K562 (cell line): ENCODE results near the gene PLCD1. TPM values are rescaled to one million over a fixed set of nuclear protein-coding genes. Genes with fewer than 3 reads are reported as not detected.

Source experiments
- CHD1 ChIP-seq: fragments of 200-600 bp; sonication (generic); IDR thresholded peaks from one replicate; pipeline ENCODE4 v1.6.1; 2012; ENCODE audit warnings: mild to moderate bottlenecking, moderate library complexity, low read length, inconsistent platforms
- LEF1 ChIP-seq: fragments of 450-650 bp; IDR thresholded peaks from 2 replicates; pipeline ENCODE4 v1.6.1; 2016; ENCODE audit warnings: mild to moderate bottlenecking
- MAFG ChIP-seq: fragments of 450-650 bp; conservative IDR thresholded peaks from 2 replicates; pipeline ENCODE4 v1.6.1; 2016; ENCODE audit warnings: missing genetic modification characterization, missing compliant biosample characterization
- MYC ChIP-seq, 2 experiments: fragments of 250-450 bp in 1 of 2; sonication (Bioruptor Pico) in 1 of 2; IDR thresholded peaks; 2 replicates each; pipeline versions ENCODE4 v1.5.1 to v1.6.1; 2012 to 2021; ENCODE audit warnings: low read depth in 2 of 2, borderline replicate concordance in 1 of 2, improper control_type of control experiment in 1 of 2, low read length in 1 of 2, mild to moderate bottlenecking in 1 of 2, moderate library complexity in 1 of 2
- NFXL1 ChIP-seq: fragments of 450-650 bp; formaldehyde crosslinking; IDR thresholded peaks from 2 replicates; pipeline ENCODE4 v1.4.0; 2021; ENCODE audit warnings: mild to moderate bottlenecking
- SNAPC5 ChIP-seq: fragments of 250-450 bp; sonication (Bioruptor Pico); IDR thresholded peaks from 2 replicates; pipeline ENCODE4 v1.8.0; 2021; ENCODE audit warnings: moderate library complexity, mild to moderate bottlenecking, inconsistent platforms
- ZBTB9 ChIP-seq: fragments of 450-650 bp; formaldehyde crosslinking; IDR thresholded peaks from 2 replicates; pipeline ENCODE4 v1.4.0; 2020; ENCODE audit warnings: mild to moderate bottlenecking, moderate library complexity
- ZNF764 ChIP-seq: fragments of 250-450 bp; sonication (Bioruptor Pico); IDR thresholded peaks from 2 replicates; pipeline ENCODE4 v1.4.0; 2020; ENCODE audit warnings: low read depth, mild to moderate bottlenecking, moderate library complexity
- polyA plus RNA-seq, 8 experiments: library from polyadenylated mRNA; depleted of rRNA in 4 of 8; stranded (reverse) in 5 of 8; unstranded in 3 of 8; fragments of >200 nt; fragmentation: Nextera tagmentation in 2 of 8; fragmentation: Illumina TruSeq in 1 of 8; extraction: Ambion mirVana in 2 of 8; extraction: Trizol in 1 of 8; gene quantifications; 2 replicates each; pipeline versions ENCODE4 v1.2.1 to v1.2.3, GENCODE V29; 2011 to 2014; ENCODE audit warnings: inconsistent platforms in 1 of 8, missing spikeins in 1 of 8
- total RNA-seq, 7 experiments: library from RNA; depleted of rRNA in 6 of 7; stranded (reverse); fragments of >200 nt in 6 of 7; fragmentation: Illumina TruSeq in 2 of 7; extraction: Trizol in 2 of 7; gene quantifications; 2 replicates each; pipeline versions ENCODE4 v1.2.1 to v1.2.3, GENCODE V29; 2011 to 2021; ENCODE audit warnings: low replicate concordance in 1 of 7

The PLCD1 gene
- total and polyA plus RNA-seq, 9 of the 15 experiments (the other 6 are each of a cell fraction or from before 2014, with no cell fraction given), result 5.4 to 209 (median 116) TPM

GRCh38 chr3:37986479-37987314 is 42.7 kb downstream of the PLCD1 start (continued):
- peak; percentile 66; the same call in 1 of the 2 replicates for TF ChIP-seq ZBTB9 (CRISPR knock-in tag)
- TF ChIP-seq MAFG (tag), result peak; percentile 46; the same call in 1 of the 2 replicates
- TF ChIP-seq CHD1, result no peak
- TF ChIP-seq NFXL1 (CRISPR knock-in tag), result no peak
- peak; percentile 80 for TF ChIP-seq MYC (IDR thresholded peaks at IDR 0.05; ENCODE audit: low read depth, low read length)
- TF ChIP-seq MYC (CRISPR knock-in tag; IDR thresholded peaks at IDR 0.05; ENCODE audit: borderline replicate concordance, low read depth), result no peak
- no peak for TF ChIP-seq ZNF764
- peak; percentile 100 for TF ChIP-seq LEF1
- no peak for TF ChIP-seq SNAPC5 (CRISPR knock-in tag)
